NB4 (cell line): ENCODE results near the gene FARP1.

ENCODE experiments used
- CTCF ChIP-seq: IDR thresholded peaks from one replicate; pipeline ENCODE4 v1.5.1; 2012; ENCODE audit warnings: low read depth, low read length
- MAX ChIP-seq: IDR thresholded peaks from 2 replicates; pipeline ENCODE4 v1.6.1; 2011; ENCODE audit warnings: low read depth, low read length
- MYC ChIP-seq: IDR thresholded peaks from 2 replicates; pipeline ENCODE4 v1.6.1; 2011; ENCODE audit warnings: low read depth, low read length
- POLR2A ChIP-seq: IDR thresholded peaks from 2 replicates; pipeline ENCODE4 v1.6.1; 2011; ENCODE audit warnings: mild to moderate bottlenecking; ENCODE audit not compliant: insufficient read length; ENCODE audit errors: extremely low read depth

- TF ChIP-seq CTCF = no peak
- TF ChIP-seq POLR2A = no peak
- TF ChIP-seq MYC = no peak
- no peak for TF ChIP-seq MAX
Measured at GRCh38 chr13:98339684-98340425, 197.0 kb downstream of the FARP1 start.
